Heart right ventricle (tissue), 16 donors: ENCODE results near the gene ARRB1. TPM values are rescaled to one million over a fixed set of nuclear protein-coding genes. Genes with fewer than 3 reads are reported as not detected.
"Not testable (repeated sequence)": the region's sequence is repeated elsewhere in the genome, so short reads cannot be mapped to it uniquely, and the experiment has no call there.

Experiments
- ATAC-seq, 8 donors: fragments of 200-7000 bp; cut with Tn5 transposase; one replicate each; pipeline ENCODE4 v1.9.1; 2020; ENCODE audit warnings: mild to moderate bottlenecking in 8 of 8, moderate library complexity in 8 of 8, moderate number of reproducible peaks in 1 of 8
- DNase-seq, 2 donors: peaks; one replicate each; pipeline ENCODE4 v3.0.0-alpha.2; 2020
- H3K27ac ChIP-seq, 10 donors: fragments of 200-600 bp; sonication (generic) in 2 of 10; one replicate each; pipeline versions ENCODE4 v1.5.0 to v1.8.0; 2020 to 2022; ENCODE audit warnings: mild to moderate bottlenecking in 3 of 10
- H3K27me3 ChIP-seq, 7 donors: fragments of 200-600 bp; one replicate each; pipeline ENCODE4 v1.8.0; 2021 to 2022; ENCODE audit warnings: mild to moderate bottlenecking in 2 of 7
- H3K36me3 ChIP-seq, 9 donors: fragments of 200-600 bp; sonication (generic) in 1 of 9; one replicate each; pipeline versions ENCODE4 v1.5.0 to v1.8.0; 2020 to 2022; ENCODE audit warnings: mild to moderate bottlenecking in 2 of 9
- H3K4me1 ChIP-seq, 9 donors: fragments of 200-600 bp; sonication (generic) in 1 of 9; one replicate each; pipeline versions ENCODE4 v1.5.0 to v1.8.0; 2020 to 2022; ENCODE audit warnings: mild to moderate bottlenecking in 4 of 9
- H3K4me3 ChIP-seq, 10 donors: fragments of 200-600 bp; sonication (generic) in 2 of 10; one replicate each; pipeline versions ENCODE4 v1.5.0 to v1.8.0; 2020 to 2022; ENCODE audit warnings: mild to moderate bottlenecking in 7 of 10, moderate library complexity in 2 of 10
- H3K9me3 ChIP-seq, 11 donors: fragments of 200-600 bp in 10 of 11; sonication (generic) in 2 of 11; one replicate each; pipeline versions ENCODE4 v1.5.0 to v1.8.0; 2013 to 2022; ENCODE audit warnings: mild to moderate bottlenecking in 2 of 11, control low read depth in 1 of 11, moderate library complexity in 1 of 11
- CTCF ChIP-seq, 9 donors: fragments of 200-600 bp; sonication (generic) in 2 of 9; IDR thresholded peaks; one replicate each; pipeline versions ENCODE4 v1.5.0 to v1.8.0; 2021 to 2022; ENCODE audit warnings: antibody characterized with exemption in 9 of 9, mild to moderate bottlenecking in 5 of 9, moderate library complexity in 1 of 9
- WGBS, 2 donors: extraction: QIAGEN DNeasy Blood & Tissue Kit; methylation state at CpG; one replicate each; pipeline ENCODE4 v1.1.7; 2013; ENCODE audit warnings: inconsistent platforms in 1 of 2; 5-methylcytosine and 5-hydroxymethylcytosine counted together
- intact Hi-C, 10 donors: fragments of 100-400 bp; cut with DNase I; formaldehyde crosslinking; loops; one replicate each; pipeline versions ENCODE4 v1.11.1 to v1.14.2; 2022
- polyA plus RNA-seq, 2 donors: library from polyadenylated mRNA; stranded (reverse); fragments of 200-250 nt; gene quantifications; one replicate each; pipeline ENCODE4 v1.2.3, GENCODE V29; 2013
- total RNA-seq, 10 donors: library from RNA; stranded (reverse); fragmentation: NEBNext Ultra II Directional in 3 of 10; extraction: Animal tissue kit (Norgen Biotek cat#: 25700) in 3 of 10; gene quantifications; one replicate each; pipeline versions ENCODE4 v1.2.1 to v1.2.4, GENCODE V29; 2021 to 2023
- donor health status: Arrhythmogenic right ventricular cardiomyopathy.
- donor health status: ischemic (EF 13 %, LVEDD 7.1; RV severe dilation, severe dysfunction).
- donor health status: healthy with polysubstance abuse.
- donor health status: DM: no; HTN: yes; CAD: no.
- donor health status: DM: no; HTN: no; CAD: no.
- donor health status: ischemic (EF 25% LVEDD 6.9; RV normal size, moderate dysfunction).
- donor health status: ischemic (EF 25% LVEDD 5.7; RV mildly dilated, moderate dysfunction).
- donor health status: healthy.
- donor health status: DM: yes; HTN: yes; CAD: no.
- donor health status: Ischemic cardiomyopathy.
- donor health status: ischemic (EF 35%, LVEDD 5.7; RV mildly dilated, moderate dysfunction).
- donor health status: nonischemic (EF 11% LVEDD 7.7; RV severe dilation, severe dysfunction).
- donor health status: DM: yes; HTN: yes; CAD: no.
- donor health status: PGD.
- donor health status: ischemic (EF 29% LVEDD 5.4; RV normal size, mild dysfunction).
- donor health status: nonischemic (EF 23%, LVEDD 6.1; RV moderate dilation, normal function).

Gene ARRB1
- total and polyA plus RNA-seq, 12 donors, result 8.1 to 33.9 (median 19.9) TPM

- intact Hi-C loops, result loop anchor here in 1 of 10 donors (10.0 kb wide), 1 partner anchor 259 kb away; no protein-coding TSS in a partner anchor
- 88 to 89% methylated on average over 2 of the region's 2 CpGs for WGBS, 2 donors
- DNase-seq (no peak), ATAC-seq (no peak)
- peaks cover 0 to 98% (median 20%) of the 10 kb centered on the region in 9 donors for H3K36me3 ChIP-seq
- H3K27me3 ChIP-seq, result no peaks in the 10 kb centered on the region
- H3K4me1 ChIP-seq, result peaks cover 0 to 31% (median 19%) of the 10 kb centered on the region in 9 donors
- TF ChIP-seq CTCF (IDR thresholded peaks at IDR 0.05), result no peak
- no peak overlapping the region for H3K4me3 ChIP-seq
- H3K9me3 ChIP-seq, result no peaks in the 10 kb centered on the region
- H3K27ac ChIP-seq, result peak overlapping the region in 3 of 10 donors; percentile 13 to 84 (median 16)
Observed at GRCh38 chr11:75276186-75276585, 75.3 kb downstream of the ARRB1 start.

- no peak for DNase-seq
- peak overlapping the region in 1 of 10 donors; percentile 5 for H3K4me3 ChIP-seq
- WGBS, 2 donors, result 70% methylated on average over 6 of the region's 6 CpGs
- peak overlapping the region in 4 of 10 donors; percentile 8 to 84 (median 22) for H3K27ac ChIP-seq
- H3K36me3 ChIP-seq, result peaks cover 6 to 98% (median 20%) of the 10 kb centered on the region in 9 donors
- no peak for TF ChIP-seq CTCF (IDR thresholded peaks at IDR 0.05)
- intact Hi-C loops, result loop anchor here in 1 of 10 donors (10.0 kb wide), 1 partner anchor 259 kb away; no protein-coding TSS in a partner anchor
- no peaks in the 10 kb centered on the region for H3K9me3 ChIP-seq
- H3K27me3 ChIP-seq, result no peaks in the 10 kb centered on the region
- ATAC-seq, result peak in 4 of 8 donors; percentile 18 to 57 (median 22)
- H3K4me1 ChIP-seq, result peaks cover 0 to 26% (median 14%) of the 10 kb centered on the region in 9 donors
Observed at GRCh38 chr11:75275581-75275980, 75.9 kb downstream of the ARRB1 start.

- not testable (repeated sequence) for DNase-seq, H3K4me3 ChIP-seq, H3K27me3 ChIP-seq, ATAC-seq, H3K9me3 ChIP-seq
- 95 to 97% methylated on average over 3 of the region's 3 CpGs for WGBS, 2 donors
- H3K27ac ChIP-seq, result peak overlapping the region in 2 of 10 donors; percentile 28 to 84
- peaks cover 0 to 22% (median 5%) of the 10 kb centered on the region in 9 donors for H3K4me1 ChIP-seq
- intact Hi-C loops, result loop anchor here in 2 of 10 donors (5.0 to 10.0 kb wide), 2 partner anchors 258 to 260 kb away; no protein-coding TSS in a partner anchor
- peaks cover 6 to 99% (median 20%) of the 10 kb centered on the region in 9 donors for H3K36me3 ChIP-seq
Observed at GRCh38 chr11:75274716-75275115, 76.7 kb downstream of the ARRB1 start.

- no peak for DNase-seq
- 93% methylated on average over 15 of the region's 15 CpGs for WGBS, 2 donors
- Histone ChIP-seq H3K36me3 (peaks cover 6 to 99% (median 20%) of the 10 kb centered on the region in 9 donors), H3K27ac (no peak overlapping the region), H3K4me3 (no peak overlapping the region), H3K4me1 (peaks cover 0 to 22% (median 0%) of the 10 kb centered on the region in 9 donors), H3K9me3 (no peaks in the 10 kb centered on the region), H3K27me3 (no peaks in the 10 kb centered on the region)
- ATAC-seq, result peak in 2 of 8 donors; percentile 4 to 18
- TF ChIP-seq CTCF (IDR thresholded peaks at IDR 0.05), result no peak
- intact Hi-C loops, result loop anchor here in 2 of 10 donors (5.0 to 10.0 kb wide), 2 partner anchors 259 to 261 kb away; no protein-coding TSS in a partner anchor
Observed at GRCh38 chr11:75273411-75274391, 77.8 kb downstream of the ARRB1 start.
